Ishikawa (cell line): ENCODE measurements around the gene CACNA1G.

Source experiments
- CEBPB ChIP-seq: IDR thresholded peaks from 2 replicates; pipeline ENCODE4 v1.6.1; 2012
- CREB1 ChIP-seq: IDR thresholded peaks from 2 replicates; pipeline ENCODE4 v1.6.1; 2012; ENCODE audit warnings: low read depth
- EP300 ChIP-seq: IDR thresholded peaks from 2 replicates; pipeline ENCODE4 v1.6.1; 2012; ENCODE audit warnings: borderline replicate concordance
- FOXM1 ChIP-seq: IDR thresholded peaks from 2 replicates; pipeline ENCODE4 v1.6.1; 2012; ENCODE audit warnings: low read depth, borderline replicate concordance
- MAX ChIP-seq: IDR thresholded peaks from 2 replicates; pipeline ENCODE4 v1.6.1; 2012
- NFIC ChIP-seq: IDR thresholded peaks from 2 replicates; pipeline ENCODE4 v1.6.1; 2012
- RAD21 ChIP-seq: IDR thresholded peaks from 2 replicates; pipeline ENCODE4 v1.6.1; 2012; ENCODE audit warnings: low read depth
- REST ChIP-seq: IDR thresholded peaks from 2 replicates; pipeline ENCODE4 v1.6.1; 2012; ENCODE audit warnings: low read depth, mild to moderate bottlenecking
- TAF1 ChIP-seq: IDR thresholded peaks from 2 replicates; pipeline ENCODE4 v1.6.1; 2012; ENCODE audit warnings: low read depth, mild to moderate bottlenecking
- TCF12 ChIP-seq: IDR thresholded peaks from 2 replicates; pipeline ENCODE4 v1.6.1; 2012; ENCODE audit warnings: low read depth
- TEAD4 ChIP-seq: IDR thresholded peaks from 2 replicates; pipeline ENCODE4 v1.6.1; 2012
- USF1 ChIP-seq: IDR thresholded peaks from 2 replicates; pipeline ENCODE4 v1.6.1; 2012
- YY1 ChIP-seq: IDR thresholded peaks from 2 replicates; pipeline ENCODE4 v1.6.1; 2012; ENCODE audit warnings: low read depth
- ZBTB7A ChIP-seq: IDR thresholded peaks from 2 replicates; pipeline ENCODE4 v1.6.1; 2012; ENCODE audit warnings: low read depth

CACNA1G gene

GRCh38 chr17:50675190-50675589 lies 114.7 kb downstream of the CACNA1G start:
- TF ChIP-seq MAX (no peak), RAD21 (no peak), TAF1 (no peak), ZBTB7A (no peak)

GRCh38 chr17:50675627-50676026 lies 115.1 kb downstream of the CACNA1G start:
- TF ChIP-seq TCF12: no peak
- no peak for TF ChIP-seq TEAD4
- TF ChIP-seq MAX: no peak
- no peak for TF ChIP-seq REST
- no peak for TF ChIP-seq ZBTB7A
- no peak for TF ChIP-seq CREB1
- TF ChIP-seq RAD21: no peak
- no peak for TF ChIP-seq CEBPB
- no peak for TF ChIP-seq YY1
- no peak for TF ChIP-seq NFIC

GRCh38 chr17:50676065-50676975 lies 115.8 kb downstream of the CACNA1G start:
- TF ChIP-seq CEBPB (no peak), FOXM1 (no peak), EP300 (no peak), ZBTB7A (no peak), MAX (no peak), REST (no peak), TEAD4 (no peak), USF1 (no peak), TAF1 (no peak), TCF12 (no peak), NFIC (no peak), YY1 (no peak)
